ENCODE data around the gene ATRN. TPM values are rescaled to one million over a fixed set of nuclear protein-coding genes. Genes with fewer than 3 reads are reported as not detected.
A peak's percentile ranks its signal among the peaks of the same experiment; 100 is the strongest.

ATRN gene
- total RNA-seq, 3 donors from 2014 or later (not counting 1 experiment from before 2014, with no cell fraction given), result 16.1 to 21.8 (median 19.3) TPM

DNA sequence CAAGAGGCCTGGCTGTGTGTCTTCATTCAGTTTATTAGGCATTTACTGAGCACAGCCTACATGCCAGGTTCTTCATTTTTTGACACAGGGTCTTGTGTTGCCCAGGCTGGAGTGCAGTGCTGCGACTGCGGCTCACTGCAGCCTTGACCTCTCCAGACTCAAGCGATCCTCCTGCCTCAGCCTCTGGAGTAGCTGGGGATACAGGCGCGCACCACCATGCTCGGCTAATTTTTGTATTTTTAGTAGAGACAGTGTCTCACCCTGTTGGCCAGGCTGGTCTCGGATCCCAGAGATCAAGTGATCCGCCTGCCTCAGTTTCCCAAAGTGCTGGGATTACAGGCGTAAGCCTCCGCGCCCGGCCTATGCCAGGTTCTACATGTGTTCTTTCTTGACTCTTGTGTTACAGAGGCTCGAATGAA is 601 bp upstream of the ATRN start:
- TF ChIP-seq, protein P1, sequence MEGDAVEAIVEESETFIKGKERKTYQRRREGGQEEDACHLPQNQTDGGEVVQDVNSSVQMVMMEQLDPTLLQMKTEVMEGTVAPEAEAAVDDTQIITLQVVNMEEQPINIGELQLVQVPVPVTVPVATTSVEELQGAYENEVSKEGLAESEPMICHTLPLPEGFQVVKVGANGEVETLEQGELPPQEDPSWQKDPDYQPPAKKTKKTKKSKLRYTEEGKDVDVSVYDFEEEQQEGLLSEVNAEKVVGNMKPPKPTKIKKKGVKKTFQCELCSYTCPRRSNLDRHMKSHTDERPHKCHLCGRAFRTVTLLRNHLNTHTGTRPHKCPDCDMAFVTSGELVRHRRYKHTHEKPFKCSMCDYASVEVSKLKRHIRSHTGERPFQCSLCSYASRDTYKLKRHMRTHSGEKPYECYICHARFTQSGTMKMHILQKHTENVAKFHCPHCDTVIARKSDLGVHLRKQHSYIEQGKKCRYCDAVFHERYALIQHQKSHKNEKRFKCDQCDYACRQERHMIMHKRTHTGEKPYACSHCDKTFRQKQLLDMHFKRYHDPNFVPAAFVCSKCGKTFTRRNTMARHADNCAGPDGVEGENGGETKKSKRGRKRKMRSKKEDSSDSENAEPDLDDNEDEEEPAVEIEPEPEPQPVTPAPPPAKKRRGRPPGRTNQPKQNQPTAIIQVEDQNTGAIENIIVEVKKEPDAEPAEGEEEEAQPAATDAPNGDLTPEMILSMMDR (IDR thresholded peaks at IDR 0.05), result no peak
- Histone ChIP-seq H3K36me3 (ENCODE audit: control insufficient read depth, insufficient read depth, low read length) (no peaks in the 10 kb centered on the region), H3K4me1 (ENCODE audit: control insufficient read depth, insufficient read depth, low read length) (peaks cover 24% of the 10 kb centered on the region), H3K27ac (ENCODE audit: low read length) (peak overlapping the region; percentile 60), H3K27me3 (ENCODE audit: control insufficient read depth, insufficient read depth, low read length) (no peaks in the 10 kb centered on the region), H3K4me3 (ENCODE audit: low read length) (peak overlapping the region; percentile 78), H3K9me3 (ENCODE audit: control insufficient read depth, insufficient read depth, low read length) (no peaks in the 10 kb centered on the region)
- ATAC-seq, result no peak
- DNase-seq, result no peak
- intact Hi-C loops (cut with micrococcal nuclease), result no loop called here
- Mint-ChIP-seq H3K9me3 (no peaks in the 10 kb centered on the region), H3K4me1 (peaks cover 32 to 42% of the 10 kb centered on the region in 2 donors), H3K36me3 (no peaks in the 10 kb centered on the region), H3K27me3 (ENCODE audit: low read depth in 2 of 2) (peaks cover 8 to 18% of the 10 kb centered on the region in 2 donors), H3K4me3 (peak overlapping the region; percentile 96), H3K27ac (peak overlapping the region; percentile 63 to 90)
- WGBS (ENCODE audit: insufficient coverage), result 70% methylated on average over 13 of the region's 13 CpGs

DNA sequence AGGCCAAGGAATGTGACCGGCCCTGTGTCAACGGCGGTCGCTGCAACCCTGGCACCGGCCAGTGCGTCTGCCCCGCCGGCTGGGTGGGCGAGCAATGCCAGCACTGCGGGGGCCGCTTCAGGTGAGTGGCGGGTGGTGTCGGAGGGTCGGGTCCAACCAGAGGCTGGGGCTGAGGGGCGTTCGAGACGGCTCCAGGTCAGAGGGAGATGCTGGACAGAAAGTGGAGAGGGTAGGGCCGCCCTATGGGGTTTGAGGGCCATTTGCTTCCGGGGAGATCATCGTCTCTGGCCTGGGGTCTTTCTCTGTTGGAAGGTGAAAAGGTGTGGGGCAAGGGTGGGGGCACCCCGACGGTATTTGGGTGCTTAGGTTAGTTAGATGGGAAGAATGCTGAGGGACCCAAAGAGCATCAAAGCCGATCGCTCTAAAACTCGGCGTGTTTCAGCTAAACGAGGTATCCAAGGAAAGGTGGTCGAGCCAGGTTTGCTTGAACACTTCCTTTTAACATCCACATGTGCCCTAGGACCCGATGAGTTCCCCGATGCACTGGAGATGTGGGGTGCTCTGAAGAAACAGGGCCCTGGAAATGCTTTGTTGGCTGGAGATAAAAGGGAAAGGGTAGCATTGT is 691 bp downstream of the ATRN start:
- Mint-ChIP-seq H3K27ac (peak overlapping the region; percentile 76 to 90), H3K9me3 (no peaks in the 10 kb centered on the region), H3K27me3 (ENCODE audit: low read depth in 2 of 2) (peaks cover 0 to 7% of the 10 kb centered on the region in 2 donors), H3K36me3 (no peaks in the 10 kb centered on the region), H3K4me1 (peaks cover 32 to 42% of the 10 kb centered on the region in 2 donors), H3K4me3 (peak overlapping the region; percentile 96)
- intact Hi-C loops (cut with micrococcal nuclease), result no loop called here
- no peak for ATAC-seq
- Histone ChIP-seq H3K4me3 (ENCODE audit: low read length) (peak overlapping the region; percentile 78), H3K27me3 (ENCODE audit: control insufficient read depth, insufficient read depth, low read length) (no peaks in the 10 kb centered on the region), H3K36me3 (ENCODE audit: control insufficient read depth, insufficient read depth, low read length) (no peaks in the 10 kb centered on the region), H3K4me1 (ENCODE audit: control insufficient read depth, insufficient read depth, low read length) (peaks cover 24% of the 10 kb centered on the region), H3K27ac (ENCODE audit: low read length) (no peak overlapping the region), H3K9me3 (ENCODE audit: control insufficient read depth, insufficient read depth, low read length) (no peaks in the 10 kb centered on the region)
- DNase-seq, result peak in 1 of 2 donors; percentile 28
- TF ChIP-seq, protein P1 (IDR thresholded peaks at IDR 0.05), result no peak
- WGBS (ENCODE audit: insufficient coverage), result 2% methylated on average over 30 of the region's 30 CpGs

DNA sequence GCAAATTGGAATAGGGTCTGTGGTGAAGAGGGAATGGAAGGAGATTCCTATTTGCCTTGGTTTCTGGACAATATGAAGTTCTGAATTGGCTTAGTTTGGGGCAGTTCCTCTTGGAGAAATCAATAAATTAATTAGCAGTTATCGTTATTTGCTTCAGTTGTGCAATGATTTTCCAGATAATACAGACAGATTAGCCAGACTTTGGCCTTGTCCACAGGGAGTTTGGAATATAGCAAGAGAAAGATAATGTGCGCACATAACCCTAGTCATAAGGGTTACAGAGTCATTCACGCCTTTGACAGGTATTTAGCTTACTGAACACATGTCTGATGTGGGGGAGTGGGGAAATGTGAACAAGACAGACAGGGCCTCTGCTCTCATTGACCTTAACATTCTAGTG is 1.3 kb downstream of the ATRN start:
- no peaks in the 10 kb centered on the region for H3K27me3 ChIP-seq (ENCODE audit: control insufficient read depth, insufficient read depth, low read length)
- H3K4me3 ChIP-seq (ENCODE audit: low read length), result peak overlapping the region; percentile 78
- TF ChIP-seq, protein P1 (IDR thresholded peaks at IDR 0.05), result no peak
- ATAC-seq, result no peak
- H3K36me3 ChIP-seq (ENCODE audit: control insufficient read depth, insufficient read depth, low read length), result no peaks in the 10 kb centered on the region
- no peak overlapping the region for H3K27ac ChIP-seq (ENCODE audit: low read length)
- no peak for DNase-seq
- peaks cover 24% of the 10 kb centered on the region for H3K4me1 ChIP-seq (ENCODE audit: control insufficient read depth, insufficient read depth, low read length)
- Mint-ChIP-seq H3K9me3 (no peaks in the 10 kb centered on the region), H3K27me3 (ENCODE audit: low read depth in 2 of 2) (peaks cover 0 to under 1% of the 10 kb centered on the region in 2 donors), H3K4me3 (peak overlapping the region; percentile 96), H3K4me1 (peaks cover 32 to 42% of the 10 kb centered on the region in 2 donors), H3K27ac (peak overlapping the region; percentile 76 to 90), H3K36me3 (no peaks in the 10 kb centered on the region)
- H3K9me3 ChIP-seq (ENCODE audit: control insufficient read depth, insufficient read depth, low read length), result no peaks in the 10 kb centered on the region
- intact Hi-C loops (cut with micrococcal nuclease), result no loop called here
- WGBS (ENCODE audit: insufficient coverage), result 88% methylated on average over 3 of the region's 3 CpGs

DNA sequence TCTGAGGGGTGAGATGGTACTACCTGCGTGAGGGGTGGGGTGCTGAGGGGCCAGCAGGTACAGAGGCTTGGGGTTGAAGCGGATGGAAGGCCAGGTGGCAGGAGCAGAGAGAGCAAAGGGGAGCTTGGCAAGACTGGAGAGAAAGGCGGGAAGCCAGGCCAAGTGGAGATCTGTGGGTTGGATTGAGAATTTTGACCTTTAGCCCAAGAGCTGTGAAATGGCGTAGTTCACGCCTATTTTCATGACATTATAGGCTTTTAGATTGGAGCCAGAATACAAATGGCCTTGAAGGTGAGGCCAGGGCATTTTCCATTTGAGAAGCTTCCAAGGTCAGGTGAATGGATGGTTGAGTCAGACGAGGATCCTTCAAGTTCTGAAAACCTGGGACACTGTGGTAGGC is 2.5 kb downstream of the ATRN start:
- Histone ChIP-seq H3K4me3 (ENCODE audit: low read length) (no peak overlapping the region), H3K36me3 (ENCODE audit: control insufficient read depth, insufficient read depth, low read length) (no peaks in the 10 kb centered on the region), H3K9me3 (ENCODE audit: control insufficient read depth, insufficient read depth, low read length) (no peaks in the 10 kb centered on the region), H3K27ac (ENCODE audit: low read length) (no peak overlapping the region), H3K27me3 (ENCODE audit: control insufficient read depth, insufficient read depth, low read length) (no peaks in the 10 kb centered on the region), H3K4me1 (ENCODE audit: control insufficient read depth, insufficient read depth, low read length) (peaks cover 24% of the 10 kb centered on the region)
- Mint-ChIP-seq H3K4me1 (peaks cover 32 to 42% of the 10 kb centered on the region in 2 donors), H3K4me3 (peak overlapping the region; percentile 45), H3K36me3 (no peaks in the 10 kb centered on the region), H3K9me3 (no peaks in the 10 kb centered on the region), H3K27me3 (ENCODE audit: low read depth in 2 of 2) (no peaks in the 10 kb centered on the region), H3K27ac (peak overlapping the region in 1 of 2 donors; percentile 17)
- ATAC-seq, result no peak
- intact Hi-C loops (cut with micrococcal nuclease), result no loop called here
- TF ChIP-seq, protein P1 (IDR thresholded peaks at IDR 0.05), result no peak
- WGBS (ENCODE audit: insufficient coverage), result 96% methylated on average over 6 of the region's 6 CpGs
- DNase-seq, result no peak
